ENCODE data around the gene CDV3. TPM values are rescaled to one million over a fixed set of nuclear protein-coding genes. Genes with fewer than 3 reads are reported as not detected.

The CDV3 gene
- total RNA-seq, 6 experiments from 2014 or later = 61.3 to 104 (median 81.3) TPM

DNA sequence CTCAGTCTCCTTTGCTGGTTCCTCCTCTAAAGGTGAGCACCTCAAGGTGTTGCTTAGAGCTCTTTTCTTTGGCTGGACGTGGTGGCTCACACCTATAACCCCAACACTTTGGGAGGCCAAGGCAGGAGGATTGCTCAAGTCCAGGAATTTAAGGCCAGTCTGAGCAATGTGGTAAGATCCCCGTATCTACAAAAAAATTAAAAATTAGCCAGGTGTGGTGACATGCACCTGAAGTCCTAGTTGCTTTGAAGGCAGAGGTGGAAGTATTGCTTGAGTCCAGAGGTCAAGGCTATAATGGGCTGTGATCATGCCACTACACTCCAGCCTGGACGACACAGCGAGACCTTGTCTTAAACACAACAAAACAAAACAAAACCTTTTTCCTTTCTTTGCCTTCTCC, 60.0 kb downstream of the CDV3 start:
- DNase-seq (no peak), ATAC-seq (peak in 3 of 4 donors; percentile 20 to 46 (median 45))
- TF ChIP-seq, protein P1, sequence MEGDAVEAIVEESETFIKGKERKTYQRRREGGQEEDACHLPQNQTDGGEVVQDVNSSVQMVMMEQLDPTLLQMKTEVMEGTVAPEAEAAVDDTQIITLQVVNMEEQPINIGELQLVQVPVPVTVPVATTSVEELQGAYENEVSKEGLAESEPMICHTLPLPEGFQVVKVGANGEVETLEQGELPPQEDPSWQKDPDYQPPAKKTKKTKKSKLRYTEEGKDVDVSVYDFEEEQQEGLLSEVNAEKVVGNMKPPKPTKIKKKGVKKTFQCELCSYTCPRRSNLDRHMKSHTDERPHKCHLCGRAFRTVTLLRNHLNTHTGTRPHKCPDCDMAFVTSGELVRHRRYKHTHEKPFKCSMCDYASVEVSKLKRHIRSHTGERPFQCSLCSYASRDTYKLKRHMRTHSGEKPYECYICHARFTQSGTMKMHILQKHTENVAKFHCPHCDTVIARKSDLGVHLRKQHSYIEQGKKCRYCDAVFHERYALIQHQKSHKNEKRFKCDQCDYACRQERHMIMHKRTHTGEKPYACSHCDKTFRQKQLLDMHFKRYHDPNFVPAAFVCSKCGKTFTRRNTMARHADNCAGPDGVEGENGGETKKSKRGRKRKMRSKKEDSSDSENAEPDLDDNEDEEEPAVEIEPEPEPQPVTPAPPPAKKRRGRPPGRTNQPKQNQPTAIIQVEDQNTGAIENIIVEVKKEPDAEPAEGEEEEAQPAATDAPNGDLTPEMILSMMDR (IDR thresholded peaks at IDR 0.05) = no peak
- TF ChIP-seq POLR2A (IDR thresholded peaks at IDR 0.05) = no peak
- 51% methylated on average over 4 of the region's 4 CpGs for WGBS (ENCODE audit: insufficient coverage, low coverage, low lambda C conversion rate, missing lambda C conversion rate)
- Histone ChIP-seq H3K27ac (no peak overlapping the region), H3K4me1 (no peaks in the 10 kb centered on the region), H3K9me3 (no peaks in the 10 kb centered on the region), H3K36me3 (peaks cover 0 to 14% (median 9%) of the 10 kb centered on the region in 4 donors), H3K4me3 (no peak overlapping the region), H3K27me3 (no peaks in the 10 kb centered on the region)
- intact Hi-C loops (cut with DNase I) = no loop called here

Small RNA genes lying within 50 kb of the gene (small RNA-seq; reads per million reads assigned to genes)
- gene AC022296.2 (0 reads per million in 2 experiments), gene RF00438 (0 reads per million in 2 experiments)

Other genes starting within 250 kb of the CDV3 start
- gene BFSP2, start 173.6 kb upstream of the CDV3 start, total RNA-seq = not detected
- 10 to 100 TPM in 2 of 6 experiments, 1 to 10 TPM in 4; 5.3 to 20.6 (median 8.1) TPM for gene TOPBP1, start 88.3 kb downstream of the CDV3 start, total RNA-seq
- over 10,000 TPM in 4 of 6 experiments, 1,000 to 10,000 TPM in 2; 2,871 to 25,349 (median 17,684) TPM for gene TF, start 172.7 kb downstream of the CDV3 start, total RNA-seq
- gene SRPRB, start 232.1 kb downstream of the CDV3 start, total RNA-seq = 10 to 100 TPM; 48.1 to 78.5 (median 56.4) TPM